Omental fat pad (tissue), 4 donors: ENCODE measurements around the gene PLK5. TPM values are rescaled to one million over a fixed set of nuclear protein-coding genes. Genes with fewer than 3 reads are reported as not detected.

Source experiments
- ATAC-seq: fragments of 150-250 bp; one replicate; pipeline ENCODE4 v1.9.1; 2016; ENCODE audit warnings: mild to moderate bottlenecking, moderate library complexity; ENCODE audit not compliant: low FRiP score
- DNase-seq: peaks from one replicate; pipeline ENCODE4 v3.0.0-alpha.2; 2019; ENCODE audit warnings: low spot score
- CTCF ChIP-seq, 3 donors: fragments of 450-650 bp; IDR thresholded peaks; one replicate each; pipeline ENCODE4 v1.5.1; 2016 to 2017; ENCODE audit warnings: antibody characterized with exemption in 3 of 3, mild to moderate bottlenecking in 3 of 3, moderate library complexity in 2 of 3
- total RNA-seq, 4 donors: library from RNA; depleted of rRNA; stranded (reverse); fragments of >200 nt; gene quantifications; one replicate each; pipeline ENCODE4 v1.1.0, GENCODE V29; 2016

PLK5 gene
- total RNA-seq, 4 donors from 2014 or later, result not detected

GRCh38 chr19:1567116-1567847 lies 43.4 kb downstream of the PLK5 start:
- DNase-seq, result no peak
- ATAC-seq, result no peak
- no peak for TF ChIP-seq CTCF (IDR thresholded peaks at IDR 0.05)

- no peak for DNase-seq
- no peak for TF ChIP-seq CTCF (IDR thresholded peaks at IDR 0.05)
- ATAC-seq, result peak; percentile 1
Observed at GRCh38 chr19:1567848-1568227, 44.0 kb downstream of the PLK5 start.

- no peak for TF ChIP-seq CTCF (IDR thresholded peaks at IDR 0.05)
- peak; percentile 75 for ATAC-seq
- peak; percentile 43 for DNase-seq
Observed at GRCh38 chr19:1568320-1569019, 44.6 kb downstream of the PLK5 start, which contains the start of gene MEX3D. MEX3D (minus strand) TSS chr19:1568325; CDS start chr19:1568058, 267 bp downstream.

GRCh38 chr19:1569997-1570396 lies 46.1 kb downstream of the PLK5 start:
- TF ChIP-seq CTCF (IDR thresholded peaks at IDR 0.05), result no peak
- DNase-seq, result no peak
- no peak for ATAC-seq

- TF ChIP-seq CTCF (IDR thresholded peaks at IDR 0.05), result no peak
- DNase-seq (no peak), ATAC-seq (no peak)
Observed at GRCh38 chr19:1570836-1571235, 47.0 kb downstream of the PLK5 start.

GRCh38 chr19:1571358-1571757 lies 47.5 kb downstream of the PLK5 start:
- no peak for ATAC-seq
- no peak for TF ChIP-seq CTCF (IDR thresholded peaks at IDR 0.05)
- no peak for DNase-seq

GRCh38 chr19:1572795-1573194 lies 48.9 kb downstream of the PLK5 start:
- TF ChIP-seq CTCF (IDR thresholded peaks at IDR 0.05), result no peak
- ATAC-seq (no peak), DNase-seq (no peak)
